HEK293 (cell line): ENCODE measurements around the gene FAXC.

Source experiments
- BCL11A ChIP-seq: fragments of 450-650 bp; formaldehyde crosslinking; IDR thresholded peaks from 2 replicates; pipeline ENCODE4 v1.5.1; 2016; ENCODE audit warnings: low read depth, missing biosample characterization, missing genetic modification characterization
- HIC1 ChIP-seq: fragments of 450-650 bp; formaldehyde crosslinking; IDR thresholded peaks from 2 replicates; pipeline ENCODE4 v1.5.1; 2016; ENCODE audit warnings: missing biosample characterization, missing genetic modification characterization
- HOXA7 ChIP-seq: sonication (generic); formaldehyde crosslinking; IDR thresholded peaks from 2 replicates; pipeline ENCODE4 v1.8.1; 2022; ENCODE audit warnings: missing genetic modification reagents, borderline replicate concordance
- KLF7 ChIP-seq: fragments of 450-650 bp; formaldehyde crosslinking; IDR thresholded peaks from 2 replicates; pipeline ENCODE4 v1.5.1; 2016; ENCODE audit warnings: missing biosample characterization, missing genetic modification characterization, borderline replicate concordance
- MZF1 ChIP-seq: fragments of 450-650 bp; formaldehyde crosslinking; IDR thresholded peaks from 2 replicates; pipeline ENCODE4 v1.5.1; 2017; ENCODE audit warnings: missing biosample characterization, missing genetic modification characterization, borderline replicate concordance
- REST ChIP-seq: fragments of 450-650 bp; formaldehyde crosslinking; IDR thresholded peaks from 2 replicates; pipeline ENCODE4 v1.5.1; 2016; ENCODE audit warnings: missing biosample characterization, missing genetic modification characterization
- TCF7L2 ChIP-seq: IDR thresholded peaks from 2 replicates; pipeline ENCODE4 v1.6.1; 2011; ENCODE audit warnings: low read depth, mild to moderate bottlenecking, inconsistent platforms, low read length, moderate library complexity, borderline replicate concordance
- WT1 ChIP-seq: fragments of 450-650 bp; formaldehyde crosslinking; IDR thresholded peaks from 2 replicates; pipeline ENCODE4 v1.5.1; 2016; ENCODE audit warnings: missing biosample characterization, missing genetic modification characterization
- ZBTB26 ChIP-seq: fragments of 450-650 bp; formaldehyde crosslinking; optimal IDR thresholded peaks from 2 replicates; pipeline ENCODE3; 2016; ENCODE audit warnings: missing biosample characterization, mild to moderate bottlenecking, missing genetic modification characterization
- ZBTB48 ChIP-seq: fragments of 450-650 bp; formaldehyde crosslinking; IDR thresholded peaks from 2 replicates; pipeline ENCODE4 v1.5.1; 2016; ENCODE audit warnings: missing biosample characterization, missing genetic modification characterization
- ZNF140 ChIP-seq: fragments of 450-650 bp; formaldehyde crosslinking; IDR thresholded peaks from 2 replicates; pipeline ENCODE4 v1.5.1; 2016; ENCODE audit warnings: missing biosample characterization, missing genetic modification characterization
- ZNF148 ChIP-seq: fragments of 450-650 bp; formaldehyde crosslinking; IDR thresholded peaks from 2 replicates; pipeline ENCODE4 v1.5.0; 2017; ENCODE audit warnings: missing biosample characterization, missing genetic modification characterization, borderline replicate concordance
- ZNF16 ChIP-seq: fragments of 450-650 bp; formaldehyde crosslinking; IDR thresholded peaks from 2 replicates; pipeline ENCODE4 v1.5.1; 2016; ENCODE audit warnings: low read depth, missing biosample characterization, missing genetic modification characterization
- ZNF239 ChIP-seq: fragments of 450-650 bp; formaldehyde crosslinking; IDR thresholded peaks from 2 replicates; pipeline ENCODE4 v1.5.1; 2016; ENCODE audit warnings: missing biosample characterization, missing genetic modification characterization
- ZNF26 ChIP-seq: fragments of 450-650 bp; formaldehyde crosslinking; IDR thresholded peaks from 2 replicates; pipeline ENCODE4 v1.5.1; 2016; ENCODE audit warnings: missing biosample characterization, missing genetic modification characterization
- ZNF274 ChIP-seq, 2 experiments: fragments of 200-500 bp in 1 of 2; fragments of 450-650 bp in 1 of 2; sonication (Bioruptor generic) in 1 of 2; formaldehyde crosslinking in 1 of 2; IDR thresholded peaks; 2 replicates each; pipeline versions ENCODE4 v1.5.1 to v1.6.1; 2014 to 2016; ENCODE audit warnings: borderline replicate concordance in 1 of 2, inconsistent platforms in 1 of 2, low read length in 1 of 2, missing biosample characterization in 1 of 2, missing genetic modification characterization in 1 of 2
- ZNF311 ChIP-seq: fragments of 450-650 bp; formaldehyde crosslinking; IDR thresholded peaks from 2 replicates; pipeline ENCODE4 v1.5.1; 2017; ENCODE audit warnings: missing biosample characterization, missing genetic modification characterization, borderline replicate concordance
- ZNF335 ChIP-seq: fragments of 450-650 bp; formaldehyde crosslinking; conservative IDR thresholded peaks from 2 replicates; pipeline ENCODE4 v1.5.1; 2016; ENCODE audit warnings: missing biosample characterization, missing genetic modification characterization
- ZNF548 ChIP-seq: fragments of 450-650 bp; formaldehyde crosslinking; IDR thresholded peaks from 2 replicates; pipeline ENCODE4 v1.5.1; 2016; ENCODE audit warnings: missing biosample characterization, missing genetic modification characterization
- ZNF580 ChIP-seq: fragments of 450-650 bp; formaldehyde crosslinking; IDR thresholded peaks from 2 replicates; pipeline ENCODE4 v1.5.1; 2016; ENCODE audit warnings: missing biosample characterization, missing genetic modification characterization
- ZNF610 ChIP-seq: fragments of 450-650 bp; formaldehyde crosslinking; IDR thresholded peaks from 2 replicates; pipeline ENCODE4 v1.5.1; 2016; ENCODE audit warnings: missing biosample characterization, missing genetic modification characterization, borderline replicate concordance
- ZNF670 ChIP-seq: fragments of 450-650 bp; formaldehyde crosslinking; IDR thresholded peaks from 2 replicates; pipeline ENCODE4 v1.5.1; 2016; ENCODE audit warnings: missing biosample characterization, missing genetic modification characterization, low read depth
- ZNF830 ChIP-seq: fragments of 450-650 bp; IDR thresholded peaks from 2 replicates; pipeline ENCODE4 v1.5.0; 2018; ENCODE audit warnings: missing biosample characterization, missing genetic modification characterization, low read depth, mild to moderate bottlenecking, moderate library complexity
- ZSCAN16 ChIP-seq: fragments of 450-650 bp; formaldehyde crosslinking; IDR thresholded peaks from 2 replicates; pipeline ENCODE4 v1.5.1; 2016; ENCODE audit warnings: missing biosample characterization, missing genetic modification characterization
- ZSCAN4 ChIP-seq: fragments of 450-650 bp; formaldehyde crosslinking; IDR thresholded peaks from 2 replicates; pipeline ENCODE4 v1.5.1; 2017; ENCODE audit warnings: missing biosample characterization, missing genetic modification characterization

Gene FAXC

GRCh38 chr6:99390896-99391295, 41.4 kb upstream of the FAXC start (continued):
- no peak for TF ChIP-seq ZNF548
- no peak for TF ChIP-seq ZNF830
- peak; percentile 81 for TF ChIP-seq ZNF580 (tag by site-specific recombination)
- TF ChIP-seq ZNF311 (tag by site-specific recombination) = no peak
- TF ChIP-seq ZNF26 (tag by site-specific recombination) = no peak
- no peak for TF ChIP-seq ZNF670 (tag by site-specific recombination)
- no peak for TF ChIP-seq ZNF239
- TF ChIP-seq ZBTB48 (tag by site-specific recombination) = no peak
- no peak for TF ChIP-seq TCF7L2
- TF ChIP-seq ZNF610 = no peak
- no peak for TF ChIP-seq ZNF16 (tag by site-specific recombination)
- no peak for TF ChIP-seq ZNF335 (tag by site-specific recombination)
- TF ChIP-seq ZBTB26 (tag by site-specific recombination) = no peak
- TF ChIP-seq REST (tag by site-specific recombination) = peak; percentile 70
- no peak for TF ChIP-seq HOXA7
- TF ChIP-seq MZF1 (tag by site-specific recombination) = no peak; the same call in 1 of the 2 replicates
- TF ChIP-seq WT1 (tag by site-specific recombination) = no peak
- TF ChIP-seq ZSCAN16 (tag by site-specific recombination) = no peak
- no peak for TF ChIP-seq HIC1 (tag by site-specific recombination)
- TF ChIP-seq BCL11A = no peak
- peak; percentile 95; the same call in 1 of the 2 replicates for TF ChIP-seq ZNF140 (tag by site-specific recombination)
- TF ChIP-seq KLF7 (tag by site-specific recombination) = peak; percentile 66; the same call in 1 of the 2 replicates
- no peak for TF ChIP-seq ZNF148 (tag by site-specific recombination)
- TF ChIP-seq ZSCAN4 (tag by site-specific recombination) = no peak
- TF ChIP-seq ZNF274 (IDR thresholded peaks at IDR 0.05; ENCODE audit: low read length) = no peak
- TF ChIP-seq ZNF274 (tag by site-specific recombination; IDR thresholded peaks at IDR 0.05; ENCODE audit: borderline replicate concordance) = no peak
